ENCODE results near the gene TMEM120B.

DNA sequence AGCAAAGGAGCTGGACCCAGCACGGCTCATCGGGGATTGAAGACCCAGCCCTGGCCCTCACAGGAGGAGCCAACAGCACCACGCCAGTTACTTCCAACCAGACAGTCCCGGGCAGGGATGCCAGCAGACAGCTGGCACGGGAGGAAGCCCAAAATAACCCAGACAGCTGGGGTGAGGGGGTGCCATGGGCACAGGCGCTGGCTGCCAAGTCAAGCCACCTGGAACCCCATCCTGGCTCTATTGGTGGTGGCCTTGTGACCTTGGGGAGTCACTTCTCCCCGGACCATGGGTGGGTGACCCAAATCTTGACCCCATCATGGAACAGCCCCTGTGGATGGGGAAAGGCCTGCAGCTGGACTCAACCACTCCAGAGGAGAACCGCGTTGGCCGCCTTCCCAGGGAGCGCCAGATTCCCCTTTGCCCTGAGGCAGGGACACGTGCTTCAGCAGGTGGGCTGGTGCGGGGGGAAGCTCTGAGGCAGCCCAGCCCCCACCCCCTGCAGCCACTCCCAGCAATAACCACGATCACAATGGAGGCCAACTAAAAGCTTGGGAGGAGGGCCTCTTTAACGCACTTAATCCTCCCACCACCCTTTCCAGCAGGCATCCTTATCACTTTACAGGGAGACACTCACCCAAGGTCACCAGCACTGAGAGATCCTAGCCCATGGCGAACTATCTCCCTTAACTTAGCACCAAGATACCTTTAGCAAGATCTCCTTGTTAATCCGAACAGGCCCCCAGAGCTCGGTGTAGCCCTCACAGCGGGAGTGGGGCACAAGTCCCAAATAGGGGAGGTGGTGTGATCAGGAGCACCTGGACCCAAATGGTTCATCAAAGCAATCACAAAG, 85.6 kb downstream of the TMEM120B start:
- TF ChIP-seq ZNF324 (tag by site-specific recombination; IDR thresholded peaks at IDR 0.05) = peak; percentile 27; the same call in 1 of the 2 replicates
- TF ChIP-seq, protein P1, sequence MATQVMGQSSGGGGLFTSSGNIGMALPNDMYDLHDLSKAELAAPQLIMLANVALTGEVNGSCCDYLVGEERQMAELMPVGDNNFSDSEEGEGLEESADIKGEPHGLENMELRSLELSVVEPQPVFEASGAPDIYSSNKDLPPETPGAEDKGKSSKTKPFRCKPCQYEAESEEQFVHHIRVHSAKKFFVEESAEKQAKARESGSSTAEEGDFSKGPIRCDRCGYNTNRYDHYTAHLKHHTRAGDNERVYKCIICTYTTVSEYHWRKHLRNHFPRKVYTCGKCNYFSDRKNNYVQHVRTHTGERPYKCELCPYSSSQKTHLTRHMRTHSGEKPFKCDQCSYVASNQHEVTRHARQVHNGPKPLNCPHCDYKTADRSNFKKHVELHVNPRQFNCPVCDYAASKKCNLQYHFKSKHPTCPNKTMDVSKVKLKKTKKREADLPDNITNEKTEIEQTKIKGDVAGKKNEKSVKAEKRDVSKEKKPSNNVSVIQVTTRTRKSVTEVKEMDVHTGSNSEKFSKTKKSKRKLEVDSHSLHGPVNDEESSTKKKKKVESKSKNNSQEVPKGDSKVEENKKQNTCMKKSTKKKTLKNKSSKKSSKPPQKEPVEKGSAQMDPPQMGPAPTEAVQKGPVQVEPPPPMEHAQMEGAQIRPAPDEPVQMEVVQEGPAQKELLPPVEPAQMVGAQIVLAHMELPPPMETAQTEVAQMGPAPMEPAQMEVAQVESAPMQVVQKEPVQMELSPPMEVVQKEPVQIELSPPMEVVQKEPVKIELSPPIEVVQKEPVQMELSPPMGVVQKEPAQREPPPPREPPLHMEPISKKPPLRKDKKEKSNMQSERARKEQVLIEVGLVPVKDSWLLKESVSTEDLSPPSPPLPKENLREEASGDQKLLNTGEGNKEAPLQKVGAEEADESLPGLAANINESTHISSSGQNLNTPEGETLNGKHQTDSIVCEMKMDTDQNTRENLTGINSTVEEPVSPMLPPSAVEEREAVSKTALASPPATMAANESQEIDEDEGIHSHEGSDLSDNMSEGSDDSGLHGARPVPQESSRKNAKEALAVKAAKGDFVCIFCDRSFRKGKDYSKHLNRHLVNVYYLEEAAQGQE (tag by site-specific recombination; IDR thresholded peaks at IDR 0.05) = no peak; the same call in 1 of the 2 replicates
- TF ChIP-seq ZNF175 (tag by site-specific recombination; IDR thresholded peaks at IDR 0.05) = no peak
- TF ChIP-seq, protein P2, sequence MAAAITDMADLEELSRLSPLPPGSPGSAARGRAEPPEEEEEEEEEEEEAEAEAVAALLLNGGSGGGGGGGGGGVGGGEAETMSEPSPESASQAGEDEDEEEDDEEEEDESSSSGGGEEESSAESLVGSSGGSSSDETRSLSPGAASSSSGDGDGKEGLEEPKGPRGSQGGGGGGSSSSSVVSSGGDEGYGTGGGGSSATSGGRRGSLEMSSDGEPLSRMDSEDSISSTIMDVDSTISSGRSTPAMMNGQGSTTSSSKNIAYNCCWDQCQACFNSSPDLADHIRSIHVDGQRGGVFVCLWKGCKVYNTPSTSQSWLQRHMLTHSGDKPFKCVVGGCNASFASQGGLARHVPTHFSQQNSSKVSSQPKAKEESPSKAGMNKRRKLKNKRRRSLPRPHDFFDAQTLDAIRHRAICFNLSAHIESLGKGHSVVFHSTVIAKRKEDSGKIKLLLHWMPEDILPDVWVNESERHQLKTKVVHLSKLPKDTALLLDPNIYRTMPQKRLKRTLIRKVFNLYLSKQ (tag by site-specific recombination; IDR thresholded peaks at IDR 0.05; ENCODE audit: borderline replicate concordance) = no peak
- TF ChIP-seq, protein P3, sequence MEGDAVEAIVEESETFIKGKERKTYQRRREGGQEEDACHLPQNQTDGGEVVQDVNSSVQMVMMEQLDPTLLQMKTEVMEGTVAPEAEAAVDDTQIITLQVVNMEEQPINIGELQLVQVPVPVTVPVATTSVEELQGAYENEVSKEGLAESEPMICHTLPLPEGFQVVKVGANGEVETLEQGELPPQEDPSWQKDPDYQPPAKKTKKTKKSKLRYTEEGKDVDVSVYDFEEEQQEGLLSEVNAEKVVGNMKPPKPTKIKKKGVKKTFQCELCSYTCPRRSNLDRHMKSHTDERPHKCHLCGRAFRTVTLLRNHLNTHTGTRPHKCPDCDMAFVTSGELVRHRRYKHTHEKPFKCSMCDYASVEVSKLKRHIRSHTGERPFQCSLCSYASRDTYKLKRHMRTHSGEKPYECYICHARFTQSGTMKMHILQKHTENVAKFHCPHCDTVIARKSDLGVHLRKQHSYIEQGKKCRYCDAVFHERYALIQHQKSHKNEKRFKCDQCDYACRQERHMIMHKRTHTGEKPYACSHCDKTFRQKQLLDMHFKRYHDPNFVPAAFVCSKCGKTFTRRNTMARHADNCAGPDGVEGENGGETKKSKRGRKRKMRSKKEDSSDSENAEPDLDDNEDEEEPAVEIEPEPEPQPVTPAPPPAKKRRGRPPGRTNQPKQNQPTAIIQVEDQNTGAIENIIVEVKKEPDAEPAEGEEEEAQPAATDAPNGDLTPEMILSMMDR (tag by site-specific recombination; IDR thresholded peaks at IDR 0.05) = no peak
- TF ChIP-seq, protein P4, sequence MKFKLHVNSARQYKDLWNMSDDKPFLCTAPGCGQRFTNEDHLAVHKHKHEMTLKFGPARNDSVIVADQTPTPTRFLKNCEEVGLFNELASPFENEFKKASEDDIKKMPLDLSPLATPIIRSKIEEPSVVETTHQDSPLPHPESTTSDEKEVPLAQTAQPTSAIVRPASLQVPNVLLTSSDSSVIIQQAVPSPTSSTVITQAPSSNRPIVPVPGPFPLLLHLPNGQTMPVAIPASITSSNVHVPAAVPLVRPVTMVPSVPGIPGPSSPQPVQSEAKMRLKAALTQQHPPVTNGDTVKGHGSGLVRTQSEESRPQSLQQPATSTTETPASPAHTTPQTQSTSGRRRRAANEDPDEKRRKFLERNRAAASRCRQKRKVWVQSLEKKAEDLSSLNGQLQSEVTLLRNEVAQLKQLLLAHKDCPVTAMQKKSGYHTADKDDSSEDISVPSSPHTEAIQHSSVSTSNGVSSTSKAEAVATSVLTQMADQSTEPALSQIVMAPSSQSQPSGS (tag by site-specific recombination; IDR thresholded peaks at IDR 0.05; ENCODE audit: low read depth) = no peak
- TF ChIP-seq, protein P5, sequence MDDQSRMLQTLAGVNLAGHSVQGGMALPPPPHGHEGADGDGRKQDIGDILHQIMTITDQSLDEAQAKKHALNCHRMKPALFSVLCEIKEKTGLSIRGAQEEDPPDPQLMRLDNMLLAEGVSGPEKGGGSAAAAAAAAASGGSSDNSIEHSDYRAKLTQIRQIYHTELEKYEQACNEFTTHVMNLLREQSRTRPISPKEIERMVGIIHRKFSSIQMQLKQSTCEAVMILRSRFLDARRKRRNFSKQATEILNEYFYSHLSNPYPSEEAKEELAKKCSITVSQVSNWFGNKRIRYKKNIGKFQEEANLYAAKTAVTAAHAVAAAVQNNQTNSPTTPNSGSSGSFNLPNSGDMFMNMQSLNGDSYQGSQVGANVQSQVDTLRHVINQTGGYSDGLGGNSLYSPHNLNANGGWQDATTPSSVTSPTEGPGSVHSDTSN (CRISPR knock-in tag; IDR thresholded peaks at IDR 0.05) = peak; percentile 88; the same call in 1 of the 2 replicates
- no peak for TF ChIP-seq ZNF707 (tag by site-specific recombination; IDR thresholded peaks at IDR 0.05)

Data from HEK293 (cell line).